Stimulated activated CD4-positive, alpha-beta T cell treated with anti-CD3 and anti-CD28 coated beads, Interleukin-12 subunit alpha, Interleukin-12 subunit beta, amount 100 ng/mL, for 24 hours (primary cell): ENCODE results near the gene PGPEP1.
"Not testable (repeated sequence)": the region's sequence is repeated elsewhere in the genome, so short reads cannot be mapped to it uniquely, and the experiment has no call there.

Experiments used
- DNase-seq, 2 experiments: peaks; one replicate each; pipeline ENCODE4 v3.0.0-alpha.2; 2020; ENCODE audit warnings: low read depth in 2 of 2

Gene PGPEP1

DNA sequence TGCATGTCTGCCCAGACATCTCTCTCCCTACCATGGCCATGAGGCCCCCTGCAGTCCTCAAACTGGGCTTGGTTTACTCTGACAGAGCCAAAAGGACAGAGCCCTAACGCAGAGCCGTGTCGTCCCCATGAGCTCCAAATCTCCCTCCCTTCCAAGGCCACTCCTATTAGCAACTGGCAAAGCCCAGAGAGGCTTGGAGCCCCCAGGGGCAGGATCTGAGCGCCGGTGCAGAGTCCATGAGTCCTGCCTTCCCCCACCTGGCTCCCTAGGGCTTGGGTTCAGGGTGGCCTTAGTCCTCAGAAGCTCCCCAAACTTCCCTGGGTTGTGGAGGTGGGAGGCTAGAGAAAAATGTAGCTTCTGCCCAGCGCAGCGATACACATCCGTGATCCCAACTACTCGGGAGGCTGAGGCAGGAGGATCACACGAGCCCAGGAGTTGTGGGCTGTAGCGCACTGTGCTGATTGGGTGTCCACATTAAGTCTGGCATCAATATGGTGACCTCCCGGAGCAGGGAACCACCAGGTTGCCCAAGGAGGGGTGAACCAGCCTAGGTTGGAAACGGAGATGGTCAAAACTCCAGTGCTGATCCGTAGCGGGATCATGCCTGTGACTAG lies 7.4 kb upstream of the PGPEP1 start:
- DNase-seq = no peak

DNA sequence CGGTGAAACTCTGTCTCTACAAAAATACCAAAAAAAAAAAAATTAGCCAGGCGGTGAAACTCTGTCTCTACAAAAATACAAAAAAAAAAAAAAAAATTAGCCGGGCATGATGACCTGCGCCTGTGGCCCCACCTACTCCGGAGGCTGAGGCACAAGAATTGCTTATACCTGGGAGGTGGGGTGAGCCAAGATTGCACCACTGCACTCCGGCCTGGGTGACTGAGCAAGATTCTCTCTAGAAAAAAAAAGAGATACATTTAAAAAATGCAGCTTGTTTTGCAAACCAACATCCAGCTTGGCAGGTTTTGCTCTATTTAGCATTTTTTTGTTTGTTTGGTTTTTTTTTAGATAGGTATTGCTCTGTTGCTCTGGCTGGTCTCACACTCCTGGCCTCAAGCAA lies 6.7 kb upstream of the PGPEP1 start:
- no peak for DNase-seq

DNA sequence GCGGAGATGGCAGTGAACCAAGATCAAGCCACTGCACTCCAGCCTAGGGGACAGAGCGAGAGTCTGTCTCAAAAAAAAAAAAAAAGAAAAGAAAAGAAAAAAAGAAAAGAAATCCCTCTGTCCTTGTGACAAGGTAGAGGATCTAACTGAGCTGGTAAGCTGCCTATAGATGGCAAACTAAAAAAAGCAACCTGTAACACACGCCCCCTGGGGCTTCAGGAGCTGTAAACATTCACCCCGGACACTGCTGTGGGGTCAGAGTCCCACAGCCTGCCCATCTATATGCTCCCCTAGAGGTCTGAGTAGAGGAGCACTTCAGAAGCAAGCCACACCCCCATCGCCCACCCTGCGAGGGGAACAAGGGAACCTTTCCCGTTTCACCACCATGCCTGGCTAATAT lies 4.3 kb upstream of the PGPEP1 start:
- no peak for DNase-seq

DNA sequence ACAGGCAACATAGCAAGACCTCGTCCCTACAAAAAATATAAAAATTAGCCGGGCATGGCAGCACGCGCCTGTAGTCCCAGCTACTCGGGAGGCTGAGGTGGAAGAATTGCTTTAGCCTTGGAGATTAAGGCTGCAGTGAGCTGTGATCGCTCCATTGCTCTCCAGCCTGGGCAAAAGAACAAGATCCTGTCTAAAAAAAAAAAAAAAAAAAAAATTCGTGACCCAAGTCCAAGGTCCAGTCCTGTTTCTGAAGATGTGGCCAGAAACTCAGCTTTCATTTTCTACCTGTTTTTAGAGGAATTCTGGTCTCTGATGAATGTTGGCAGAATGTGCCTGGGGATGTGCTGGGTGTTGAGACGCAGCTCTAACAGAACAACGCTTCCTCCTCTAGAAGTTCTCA lies 1.9 kb upstream of the PGPEP1 start:
- no peak for DNase-seq

DNA sequence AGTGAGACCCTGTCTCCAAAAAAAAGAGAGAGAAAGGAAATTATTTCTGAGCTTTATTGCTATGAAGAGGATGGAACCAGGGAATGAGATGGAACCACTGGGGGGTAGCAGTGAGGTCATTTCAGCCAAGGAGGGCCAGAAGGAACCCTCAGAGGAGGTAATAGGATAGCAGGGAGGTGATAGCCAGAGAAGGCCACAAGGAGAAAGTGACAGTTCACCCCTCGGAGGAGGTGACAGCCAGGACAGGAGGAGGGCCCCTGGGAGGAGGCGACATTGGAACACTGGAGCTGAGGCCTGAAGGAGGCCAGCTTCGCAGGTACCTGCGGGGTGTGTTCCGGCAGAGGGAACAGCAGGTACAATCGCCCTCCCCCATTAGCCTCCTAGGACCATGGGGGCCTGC lies 675 bp upstream of the PGPEP1 start:
- DNase-seq = no peak

DNA sequence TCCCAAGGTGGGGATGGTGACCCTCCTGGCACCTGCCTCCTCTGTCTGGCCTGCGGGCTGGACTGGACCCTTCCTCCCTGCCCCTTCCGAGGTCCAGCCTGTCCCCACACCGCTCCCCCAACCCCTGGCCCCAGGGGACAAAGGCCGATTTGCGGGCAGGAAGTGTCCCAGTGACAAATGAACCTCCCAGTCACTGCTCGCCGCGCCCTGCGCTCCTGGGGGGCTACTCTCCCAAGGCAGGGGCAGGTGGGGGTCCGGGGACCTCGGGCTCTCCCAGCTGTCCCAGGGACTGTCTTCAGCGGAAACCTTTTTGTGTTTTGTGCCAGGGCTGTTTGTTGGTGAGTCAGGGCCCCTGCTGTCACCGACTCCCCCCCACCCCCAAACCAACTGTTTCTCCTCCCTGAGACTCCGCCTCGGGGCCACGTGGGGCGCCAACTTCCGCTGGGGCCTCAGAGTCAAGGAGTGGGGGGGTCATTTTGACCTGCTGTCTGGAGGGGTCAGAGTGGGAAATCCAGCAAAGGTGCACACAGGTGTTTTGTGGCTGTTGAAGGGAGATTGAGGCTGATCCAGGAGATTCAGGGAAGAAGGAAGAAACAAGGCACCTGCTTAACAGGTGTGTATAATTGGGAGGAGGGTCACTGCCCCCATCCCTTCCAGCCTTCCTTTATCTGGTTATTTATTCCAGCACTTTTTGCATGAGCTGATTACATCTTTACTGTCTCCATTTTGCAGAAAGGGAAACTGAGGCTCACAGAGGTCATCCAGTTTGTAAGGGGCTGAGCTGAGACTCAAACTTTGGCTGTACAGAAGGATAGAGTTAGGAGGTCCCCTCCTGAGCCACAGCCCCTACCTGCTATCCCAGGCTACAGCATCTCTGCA lies 831 bp downstream of the PGPEP1 start:
- DNase-seq = peak in 1 of 2 experiments; percentile 51

DNA sequence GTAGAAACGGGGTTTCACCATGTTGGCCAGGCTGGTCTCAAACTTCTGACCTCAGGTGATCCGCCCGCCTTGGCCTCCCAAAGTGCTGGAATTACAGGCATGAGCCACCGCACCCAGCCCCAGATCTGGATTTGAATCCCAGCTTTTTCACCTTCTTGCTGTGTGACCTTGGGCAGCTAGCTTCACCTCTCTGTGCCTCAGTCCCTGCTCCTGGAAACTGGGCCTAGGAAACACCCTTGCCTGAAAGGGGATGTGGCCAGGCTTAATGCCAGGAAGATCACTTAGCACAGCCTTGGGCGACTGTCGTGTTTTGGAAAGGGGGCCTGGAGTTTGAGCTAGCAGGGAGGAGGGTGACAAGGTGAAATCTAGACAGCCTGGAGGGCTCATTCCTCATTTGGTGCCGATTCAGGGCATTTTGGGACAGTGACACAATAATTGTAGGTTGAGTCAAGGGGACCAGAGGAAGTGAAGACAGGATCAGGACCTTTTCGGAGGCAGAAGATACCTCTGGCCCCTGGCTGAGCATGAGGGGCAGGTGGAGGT lies 1.8 kb downstream of the PGPEP1 start:
- DNase-seq = no peak

- DNase-seq = no peak
Measured at GRCh38 chr19:18344582-18344950, 4.2 kb downstream of the PGPEP1 start.

GRCh38 chr19:18345296-18345695 lies 4.9 kb downstream of the PGPEP1 start:
- DNase-seq = no peak

- no peak for DNase-seq
Measured at GRCh38 chr19:18346091-18346490, 5.7 kb downstream of the PGPEP1 start.

GRCh38 chr19:18348171-18348570 lies 7.8 kb downstream of the PGPEP1 start:
- DNase-seq = no peak

- not testable (repeated sequence) for DNase-seq
Measured at GRCh38 chr19:18348818-18349339, 8.5 kb downstream of the PGPEP1 start.

GRCh38 chr19:18349524-18350128 lies 9.2 kb downstream of the PGPEP1 start:
- DNase-seq = peak in 1 of 2 experiments; percentile 24

GRCh38 chr19:18350490-18350889 lies 10.1 kb downstream of the PGPEP1 start:
- DNase-seq = no peak

DNA sequence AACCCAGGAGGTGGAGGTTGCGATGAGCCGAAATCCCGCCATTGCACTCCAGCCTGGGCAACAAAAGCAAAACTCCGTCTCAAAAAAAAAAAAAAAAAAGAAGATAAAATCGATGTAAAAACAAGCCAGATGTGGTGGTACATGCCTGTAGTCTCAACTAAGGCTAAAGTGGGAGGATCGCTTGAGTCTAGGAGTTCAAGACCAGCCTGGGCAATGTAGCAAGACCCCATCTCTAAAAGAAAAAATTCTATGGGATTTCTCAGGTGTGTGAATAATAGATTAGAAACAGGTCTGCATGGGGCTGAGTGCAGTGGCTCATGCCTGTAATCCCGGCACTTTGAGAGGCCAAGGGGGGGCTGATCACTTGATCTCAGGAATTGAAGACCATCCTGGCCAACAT lies 11.1 kb downstream of the PGPEP1 start:
- DNase-seq = no peak

GRCh38 chr19:18353378-18354005 lies 13.1 kb downstream of the PGPEP1 start:
- DNase-seq = no peak

DNA sequence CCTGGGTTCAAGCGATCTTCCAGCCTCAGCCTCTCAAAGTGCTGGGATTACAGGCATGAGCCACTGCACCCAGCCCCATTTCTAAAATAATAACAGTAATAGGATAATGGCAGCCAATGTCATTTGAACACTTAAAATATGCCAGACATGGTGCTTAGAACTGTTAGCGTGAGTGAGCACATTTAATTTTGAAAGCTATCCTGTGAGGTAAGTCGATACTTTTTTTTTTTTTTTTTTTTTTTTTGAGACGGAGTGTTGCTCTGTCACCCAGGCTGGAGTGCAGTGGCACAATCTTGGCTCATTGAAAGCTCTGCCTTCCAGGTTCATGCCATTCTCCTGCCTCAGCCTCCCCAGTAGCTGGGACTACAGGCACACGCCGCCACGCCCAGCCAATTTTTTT lies 14.3 kb downstream of the PGPEP1 start:
- DNase-seq = not testable (repeated sequence)

DNA sequence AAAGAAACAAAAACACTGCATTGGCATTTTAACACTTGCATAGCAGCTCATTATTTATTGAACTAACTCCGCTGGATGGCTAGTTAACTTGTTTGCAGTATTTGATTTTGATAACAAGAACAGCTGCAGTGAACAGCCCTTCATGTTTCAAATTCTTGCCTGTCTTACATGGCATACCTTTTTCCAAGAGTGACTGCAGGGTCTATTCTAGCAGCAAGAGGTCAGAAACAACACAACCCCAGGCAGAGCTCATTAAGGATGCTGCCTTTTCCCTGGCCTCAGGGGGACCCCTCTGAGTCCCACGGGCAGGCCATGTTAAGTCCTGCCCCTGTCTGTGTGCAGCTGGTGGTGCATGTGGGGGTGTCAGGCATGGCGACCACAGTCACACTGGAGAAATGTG lies 16.6 kb downstream of the PGPEP1 start:
- DNase-seq = no peak

DNA sequence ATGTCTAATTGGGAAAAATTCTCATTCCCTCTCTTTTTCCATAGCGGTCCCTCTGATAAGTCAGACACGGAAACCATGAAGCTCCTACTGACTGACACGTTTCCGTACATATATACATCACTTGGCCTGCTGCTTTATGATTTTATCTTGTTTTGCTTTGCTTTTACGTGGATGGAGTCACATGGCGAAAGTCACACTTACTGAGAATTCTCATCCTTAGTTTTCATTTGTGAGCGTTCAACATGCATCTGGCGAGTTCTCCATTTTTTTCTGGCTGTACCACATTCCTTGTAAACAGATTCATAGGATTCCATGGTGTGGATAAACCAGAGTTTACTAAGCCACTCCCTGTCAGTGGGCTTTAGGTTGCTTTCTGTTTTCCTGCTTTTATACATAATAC lies 21.2 kb downstream of the PGPEP1 start:
- DNase-seq = no peak

GRCh38 chr19:18362934-18363542 lies 22.6 kb downstream of the PGPEP1 start:
- DNase-seq = no peak

DNA sequence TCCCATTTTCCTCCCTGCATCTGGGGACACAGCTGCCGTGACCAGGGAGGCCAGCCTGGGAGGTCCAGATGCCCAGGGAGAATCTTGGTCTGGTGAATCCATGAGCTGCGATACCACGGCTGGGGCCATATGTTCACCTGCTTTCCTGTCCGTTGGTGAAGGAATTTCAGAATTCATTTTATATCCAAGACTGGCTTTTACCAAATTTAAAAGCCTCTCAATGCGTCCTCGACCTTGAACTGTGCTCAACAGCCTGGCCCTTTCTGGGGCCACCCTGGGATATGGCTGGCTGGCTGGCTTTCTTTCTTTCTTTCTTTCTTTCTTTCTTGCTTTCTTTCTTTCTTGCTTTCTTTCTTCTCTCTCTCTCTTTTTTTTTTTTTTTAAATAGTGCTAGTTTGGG lies 23.4 kb downstream of the PGPEP1 start:
- DNase-seq = no peak
